ENCODE measurements around the gene CFDP1. TPM values are rescaled to one million over a fixed set of nuclear protein-coding genes. Genes with fewer than 3 reads are reported as not detected.
A peak's percentile ranks its signal among the peaks of the same experiment; 100 is the strongest.

CFDP1 gene
- total RNA-seq, 2 experiments from 2014 or later: 37.6 to 41.3 TPM

DNA sequence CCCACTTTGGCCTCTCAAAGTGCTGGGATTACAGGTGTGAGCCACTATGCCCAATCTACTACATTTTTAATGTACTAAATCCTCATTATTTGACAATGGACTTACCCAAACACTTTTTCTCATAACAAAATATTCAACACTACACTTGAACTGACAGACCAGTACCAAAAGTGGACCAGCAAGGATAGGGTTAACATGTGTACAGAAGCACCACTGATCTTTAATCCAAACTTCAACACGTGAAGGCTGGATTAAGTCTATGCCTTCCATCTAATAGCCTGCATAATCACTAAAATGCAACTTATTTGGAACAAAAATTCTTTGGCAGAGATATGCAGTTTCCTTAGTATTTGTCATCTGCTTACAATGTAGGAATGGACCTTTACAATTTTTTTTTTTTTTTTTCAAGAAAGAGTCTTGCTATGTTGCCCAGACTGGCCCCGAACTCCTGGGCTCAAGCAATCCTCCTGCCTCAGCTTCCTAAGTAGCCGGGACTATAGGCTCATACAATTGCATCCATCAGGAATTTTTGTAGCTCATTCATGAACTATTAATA, 121.8 kb downstream of the CFDP1 start:
- DNase-seq: no peak
- intact Hi-C loops (cut with micrococcal nuclease): no loop called here
- H3K27ac Mint-ChIP-seq: no peak overlapping the region
- H3K9me3 Mint-ChIP-seq: no peaks in the 10 kb centered on the region
- no peaks in the 10 kb centered on the region for H3K27me3 Mint-ChIP-seq
- no peak overlapping the region for H3K4me3 Mint-ChIP-seq
- ChIA-PET CTCF (interaction anchor here (0.6 kb wide), 1 partner anchor 74 kb away, joined by 3 read pairs; no protein-coding TSS in a partner anchor), POLR2A (no interaction called here)
- H3K4me1 Mint-ChIP-seq (ENCODE audit: low read depth): peaks cover under 1% of the 10 kb centered on the region
- H3K36me3 Mint-ChIP-seq: peaks cover 9% of the 10 kb centered on the region

DNA sequence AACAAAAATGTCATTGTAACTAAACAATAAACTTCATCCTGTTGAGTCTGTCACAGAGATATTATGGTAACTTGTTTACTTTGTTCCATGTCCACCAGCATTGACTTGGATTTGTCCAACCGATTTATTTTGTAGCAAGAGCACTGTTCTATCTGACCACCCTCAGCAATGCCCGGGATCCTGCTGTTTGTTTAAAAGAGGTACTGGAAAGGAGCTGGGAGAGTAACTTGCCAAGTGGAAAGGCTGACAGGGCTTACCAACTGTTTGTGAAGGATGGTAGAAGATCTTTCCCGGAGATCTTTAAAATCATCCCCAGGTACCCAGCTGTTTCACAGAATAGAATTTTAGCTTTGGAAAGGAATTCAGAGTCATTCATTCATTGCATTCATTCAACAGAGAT, 122.8 kb downstream of the CFDP1 start:
- no peak for DNase-seq
- Mint-ChIP-seq H3K4me1 (ENCODE audit: low read depth) (peaks cover 9% of the 10 kb centered on the region), H3K27ac (no peak overlapping the region), H3K9me3 (no peaks in the 10 kb centered on the region), H3K4me3 (no peak overlapping the region), H3K36me3 (peaks cover 9% of the 10 kb centered on the region), H3K27me3 (no peaks in the 10 kb centered on the region)
- intact Hi-C loops (cut with micrococcal nuclease): no loop called here
- CTCF ChIA-PET: no interaction called here
- POLR2A ChIA-PET: no interaction called here

GRCh38 chr16:75309899-75310430, 123.3 kb downstream of the CFDP1 start:
- H3K4me1 Mint-ChIP-seq (ENCODE audit: low read depth): peaks cover 15% of the 10 kb centered on the region
- CTCF ChIA-PET: no interaction called here
- H3K27ac Mint-ChIP-seq: no peak overlapping the region
- no peak for DNase-seq
- POLR2A ChIA-PET: no interaction called here
- intact Hi-C loops (cut with micrococcal nuclease): loop anchor here (10.0 kb wide), 2 partner anchors 305 to 1905 kb away; no protein-coding TSS in a partner anchor
- H3K36me3 Mint-ChIP-seq: peaks cover 11% of the 10 kb centered on the region
- H3K4me3 Mint-ChIP-seq: no peak overlapping the region
- H3K9me3 Mint-ChIP-seq: no peaks in the 10 kb centered on the region
- no peaks in the 10 kb centered on the region for H3K27me3 Mint-ChIP-seq

- no peak overlapping the region for H3K27ac Mint-ChIP-seq
- no peak overlapping the region for H3K4me3 Mint-ChIP-seq
- no peaks in the 10 kb centered on the region for H3K9me3 Mint-ChIP-seq
- peaks cover 18% of the 10 kb centered on the region for H3K4me1 Mint-ChIP-seq (ENCODE audit: low read depth)
- intact Hi-C loops (cut with micrococcal nuclease): loop anchor here (10.0 kb wide), 2 partner anchors 306 to 1906 kb away; no protein-coding TSS in a partner anchor
- ChIA-PET POLR2A (no interaction called here), CTCF (no interaction called here)
- no peak for DNase-seq
- peaks cover 19% of the 10 kb centered on the region for H3K36me3 Mint-ChIP-seq
- H3K27me3 Mint-ChIP-seq: no peaks in the 10 kb centered on the region
These were observed 124.1 kb downstream of the CFDP1 start for GRCh38 chr16:75309156-75309555.

DNA sequence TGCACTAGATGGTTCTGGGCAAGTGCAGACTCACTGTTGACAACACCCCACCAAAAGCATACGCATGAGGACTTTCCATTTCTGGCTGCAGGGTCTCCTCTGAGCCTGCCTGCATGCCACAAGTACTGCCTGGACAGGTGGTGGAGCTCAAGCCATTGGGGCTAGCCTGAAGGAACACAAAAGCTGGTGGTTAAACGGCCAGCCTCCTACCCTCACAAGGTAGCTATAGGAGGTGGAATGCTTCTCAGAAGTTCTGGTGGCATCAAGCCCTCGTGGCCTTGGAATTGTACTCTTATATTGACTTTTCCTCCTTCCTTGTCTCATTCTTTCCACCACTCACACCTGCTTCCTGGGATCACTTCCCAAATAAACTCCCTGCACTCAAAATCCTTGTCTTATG, 125.3 kb downstream of the CFDP1 start:
- DNase-seq: no peak
- Mint-ChIP-seq H3K27ac (no peak overlapping the region), H3K9me3 (no peaks in the 10 kb centered on the region), H3K36me3 (peaks cover 21% of the 10 kb centered on the region), H3K27me3 (no peaks in the 10 kb centered on the region), H3K4me3 (no peak overlapping the region), H3K4me1 (ENCODE audit: low read depth) (peaks cover 18% of the 10 kb centered on the region)
- ChIA-PET CTCF (interaction anchor here (0.6 to 1.6 kb wide), 2 partner anchors 29 to 108 kb away, joined by 4 to 6 read pairs; no protein-coding TSS in a partner anchor), POLR2A (no interaction called here)
- intact Hi-C loops (cut with micrococcal nuclease): loop anchor here (10.0 kb wide), 2 partner anchors 307 to 1907 kb away; no protein-coding TSS in a partner anchor

GRCh38 chr16:75307506-75307905, 125.8 kb downstream of the CFDP1 start:
- POLR2A ChIA-PET: no interaction called here

DNA sequence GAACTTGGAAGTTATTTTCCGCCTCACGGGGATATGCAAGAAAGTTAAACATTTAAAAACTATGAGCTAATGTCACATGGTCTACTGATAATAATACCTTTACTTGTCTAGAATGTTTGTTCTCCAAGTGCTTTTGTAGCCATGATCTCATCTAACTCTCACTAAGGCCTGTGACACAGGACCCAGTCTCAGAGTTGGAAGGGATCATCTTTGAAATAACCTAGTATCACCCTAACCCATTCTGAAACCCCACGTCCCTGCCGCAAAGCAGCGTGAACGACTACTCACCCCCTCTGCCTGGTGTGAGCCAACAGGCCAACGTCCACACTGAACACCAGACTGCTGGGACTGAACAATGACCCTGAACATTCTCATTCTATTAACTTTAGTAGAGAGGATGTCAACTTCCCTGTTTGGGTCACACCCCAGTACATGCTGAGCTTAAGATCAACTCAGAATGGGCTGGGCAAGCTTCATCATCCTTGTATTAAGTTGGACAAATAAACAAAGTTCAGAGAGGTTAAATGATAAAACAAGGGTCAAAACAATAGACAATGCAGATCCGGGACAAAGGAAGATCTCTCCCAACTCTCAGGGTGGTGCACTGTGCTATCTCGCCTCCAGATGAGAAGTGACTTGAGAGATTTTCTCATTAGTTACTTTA, 127.1 kb downstream of the CFDP1 start:
- Mint-ChIP-seq H3K4me3 (no peak overlapping the region), H3K4me1 (ENCODE audit: low read depth) (peaks cover 18% of the 10 kb centered on the region), H3K27me3 (no peaks in the 10 kb centered on the region), H3K27ac (no peak overlapping the region), H3K9me3 (no peaks in the 10 kb centered on the region), H3K36me3 (peaks cover 30% of the 10 kb centered on the region)
- intact Hi-C loops (cut with micrococcal nuclease): loop anchor here (10.0 kb wide), 2 partner anchors 309 to 1909 kb away; no protein-coding TSS in a partner anchor
- CTCF ChIA-PET: interaction anchor here (0.9 to 1.3 kb wide), 3 partner anchors 81 to 159 kb away, joined by 3 to 4 read pairs (median 3); no protein-coding TSS in a partner anchor
- DNase-seq: no peak
- POLR2A ChIA-PET: interaction anchor here (1.0 to 1.3 kb wide), 2 partner anchors 13 to 15 kb away, joined by 3 to 4 read pairs; no protein-coding TSS in a partner anchor

More at GRCh38 chr16:75307506-75307905, 125.8 kb downstream of the CFDP1 start:
- H3K27ac Mint-ChIP-seq: no peak overlapping the region
- CTCF ChIA-PET: interaction anchor here (1.6 kb wide), 1 partner anchor 108 kb away, joined by 6 read pairs; no protein-coding TSS in a partner anchor
- intact Hi-C loops (cut with micrococcal nuclease): loop anchor here (10.0 kb wide), 2 partner anchors 307 to 1907 kb away; no protein-coding TSS in a partner anchor
- peaks cover 21% of the 10 kb centered on the region for H3K36me3 Mint-ChIP-seq
- no peak overlapping the region for H3K4me3 Mint-ChIP-seq
- no peak for DNase-seq
- no peaks in the 10 kb centered on the region for H3K27me3 Mint-ChIP-seq
- peaks cover 18% of the 10 kb centered on the region for H3K4me1 Mint-ChIP-seq (ENCODE audit: low read depth)
- H3K9me3 Mint-ChIP-seq: no peaks in the 10 kb centered on the region

- Mint-ChIP-seq H3K9me3 (no peaks in the 10 kb centered on the region), H3K27ac (peak overlapping the region; percentile 68), H3K4me3 (no peak overlapping the region), H3K27me3 (no peaks in the 10 kb centered on the region), H3K4me1 (ENCODE audit: low read depth) (peaks cover 18% of the 10 kb centered on the region), H3K36me3 (peaks cover 36% of the 10 kb centered on the region)
- peak; percentile 72 for DNase-seq
- CTCF ChIA-PET: interaction anchor here (0.9 to 1.3 kb wide), 4 partner anchors 82 to 245 kb away, joined by 3 to 4 read pairs (median 3); no protein-coding TSS in a partner anchor
- POLR2A ChIA-PET: interaction anchor here (1.0 to 1.3 kb wide), 3 partner anchors 14 to 73 kb away, joined by 3 to 4 read pairs (median 3); no protein-coding TSS in a partner anchor
- intact Hi-C loops (cut with micrococcal nuclease): loop anchor here (1.0 to 10.0 kb wide), 4 partner anchors 14 to 1909 kb away; no protein-coding TSS in a partner anchor
These were observed 127.8 kb downstream of the CFDP1 start for GRCh38 chr16:75305364-75306098.

DNA sequence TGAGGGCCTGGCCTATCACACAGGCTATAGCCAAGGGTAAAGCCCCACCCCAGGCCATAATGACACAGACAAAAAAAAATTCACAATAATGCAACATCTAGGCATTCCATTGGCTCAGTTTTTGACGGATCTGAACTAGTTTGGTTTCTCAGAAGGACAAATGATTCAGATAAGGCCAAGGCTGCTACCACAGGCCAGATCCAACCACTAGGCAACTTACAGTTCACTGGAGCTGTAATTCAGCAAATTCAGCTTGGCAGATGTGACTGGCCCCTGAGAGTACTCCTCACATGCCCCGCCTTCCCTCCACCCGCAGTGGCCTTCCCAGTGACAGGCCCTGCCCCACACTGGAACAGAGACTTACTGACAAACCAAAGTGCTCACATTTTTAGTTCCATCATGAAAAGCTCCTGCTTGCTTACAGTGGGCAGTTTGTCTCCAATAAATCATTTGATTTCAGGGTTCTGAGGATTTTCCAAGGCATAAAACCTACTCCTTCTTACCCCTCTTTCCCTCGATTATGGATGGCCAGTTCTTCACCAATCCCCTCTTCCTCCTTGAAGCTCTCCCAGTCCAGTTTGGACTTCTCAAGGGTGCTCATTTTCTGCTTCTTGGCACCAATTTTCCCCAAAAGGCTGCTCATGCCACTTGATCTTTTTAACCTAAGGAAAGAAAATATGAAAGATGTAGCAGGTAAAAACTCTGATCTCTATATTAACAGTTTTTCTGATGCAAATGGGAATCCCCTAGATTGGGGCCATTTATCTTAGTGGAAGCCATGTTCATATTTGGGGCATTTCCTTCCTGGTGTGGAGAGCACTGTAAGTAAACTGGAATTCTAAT, 128.6 kb downstream of the CFDP1 start:
- H3K9me3 Mint-ChIP-seq: no peaks in the 10 kb centered on the region
- H3K27ac Mint-ChIP-seq: peak overlapping the region; percentile 68
- H3K4me1 Mint-ChIP-seq (ENCODE audit: low read depth): peaks cover 18% of the 10 kb centered on the region
- no peaks in the 10 kb centered on the region for H3K27me3 Mint-ChIP-seq
- intact Hi-C loops (cut with micrococcal nuclease): loop anchor here (1.0 to 10.0 kb wide), 4 partner anchors 15 to 1910 kb away; no protein-coding TSS in a partner anchor
- peaks cover 39% of the 10 kb centered on the region for H3K36me3 Mint-ChIP-seq
- CTCF ChIA-PET: interaction anchor here (1.0 to 1.3 kb wide), 4 partner anchors 71 to 246 kb away, joined by 3 to 5 read pairs (median 3); no protein-coding TSS in a partner anchor
- H3K4me3 Mint-ChIP-seq: no peak overlapping the region
- DNase-seq: no peak
- POLR2A ChIA-PET: interaction anchor here (1.0 to 1.3 kb wide), 3 partner anchors 15 to 74 kb away, joined by 3 to 4 read pairs (median 3); no protein-coding TSS in a partner anchor

- no peak overlapping the region for H3K27ac Mint-ChIP-seq
- H3K36me3 Mint-ChIP-seq: peaks cover 56% of the 10 kb centered on the region
- ChIA-PET POLR2A (no interaction called here), CTCF (no interaction called here)
- no peaks in the 10 kb centered on the region for H3K9me3 Mint-ChIP-seq
- intact Hi-C loops (cut with micrococcal nuclease): loop anchor here (10.0 kb wide), 2 partner anchors 313 to 1913 kb away; no protein-coding TSS in a partner anchor
- H3K4me1 Mint-ChIP-seq (ENCODE audit: low read depth): peaks cover 18% of the 10 kb centered on the region
- H3K27me3 Mint-ChIP-seq: no peaks in the 10 kb centered on the region
- no peak overlapping the region for H3K4me3 Mint-ChIP-seq
- no peak for DNase-seq
These were observed 131.5 kb downstream of the CFDP1 start for GRCh38 chr16:75301804-75302203.

GRCh38 chr16:75298267-75298666, 135.0 kb downstream of the CFDP1 start:
- CTCF ChIA-PET: no interaction called here
- Mint-ChIP-seq H3K36me3 (peaks cover 50% of the 10 kb centered on the region), H3K4me1 (ENCODE audit: low read depth) (no peaks in the 10 kb centered on the region), H3K27me3 (no peaks in the 10 kb centered on the region), H3K4me3 (no peak overlapping the region), H3K9me3 (no peaks in the 10 kb centered on the region), H3K27ac (no peak overlapping the region)
- POLR2A ChIA-PET: no interaction called here
- intact Hi-C loops (cut with micrococcal nuclease): no loop called here
- DNase-seq: no peak
